GM12864 (cell line): ENCODE measurements around the gene RFX2.

Experiments used
- DNase-seq: peaks from one replicate; pipeline ENCODE4 v3.0.0-alpha.2; 2011; ENCODE audit warnings: low read depth
- H3K4me3 ChIP-seq: 2 replicates; pipeline ENCODE4 v1.5.1; 2011; ENCODE audit warnings: mild to moderate bottlenecking, low read depth, low read length, control low read depth
- CTCF ChIP-seq: IDR thresholded peaks from 2 replicates; pipeline ENCODE4 v1.5.1; 2011; ENCODE audit warnings: low read depth, mild to moderate bottlenecking, moderate library complexity, low read length, control low read depth, inconsistent platforms; ENCODE audit errors: missing control alignments

Gene RFX2

GRCh38 chr19:6103894-6104293 is 6.4 kb downstream of the RFX2 start:
- TF ChIP-seq CTCF: no peak
- no peak for DNase-seq
- no peak overlapping the region for H3K4me3 ChIP-seq

- DNase-seq: no peak
- no peak for TF ChIP-seq CTCF
- H3K4me3 ChIP-seq: no peak overlapping the region
These were observed 7.1 kb downstream of the RFX2 start for GRCh38 chr19:6103217-6103644.

- no peak overlapping the region for H3K4me3 ChIP-seq
- no peak for TF ChIP-seq CTCF
- DNase-seq: no peak
These were observed 8.3 kb downstream of the RFX2 start for GRCh38 chr19:6101991-6102390.

GRCh38 chr19:6101291-6101825 is 8.9 kb downstream of the RFX2 start:
- H3K4me3 ChIP-seq: no peak overlapping the region
- no peak for TF ChIP-seq CTCF
- DNase-seq: no peak

- TF ChIP-seq CTCF: no peak
- H3K4me3 ChIP-seq: no peak overlapping the region
- no peak for DNase-seq
These were observed 9.9 kb downstream of the RFX2 start for GRCh38 chr19:6100284-6100915.

- TF ChIP-seq CTCF: no peak
- H3K4me3 ChIP-seq: no peak overlapping the region
- DNase-seq: no peak
These were observed 10.7 kb downstream of the RFX2 start for GRCh38 chr19:6099599-6099998.

- H3K4me3 ChIP-seq: no peak overlapping the region
- DNase-seq: no peak
- TF ChIP-seq CTCF: no peak
These were observed 11.3 kb downstream of the RFX2 start for GRCh38 chr19:6099033-6099432.
